ENCODE results near the gene NTHL1.

GRCh38 chr16:2031081-2031577 lies 16.5 kb downstream of the NTHL1 start:
- TF ChIP-seq CTCF (IDR thresholded peaks at IDR 0.05; ENCODE audit: low read depth, low read length, poor library complexity, severe bottlenecking) (no peak), EZH2phosphoT487 (IDR thresholded peaks at IDR 0.05; ENCODE audit: borderline replicate concordance, low read length) (no peak)

Data from DOHH2 (cell line).